C4-2B (cell line): ENCODE results near the gene NPHP4.

Experiments
- H3K27ac ChIP-seq: fragments of 450-650 bp; 2 replicates; pipeline ENCODE4 v1.5.1; 2017
- ZFX ChIP-seq: fragments of 450-650 bp; IDR thresholded peaks from 2 replicates; pipeline ENCODE4 v1.6.1; 2017
- TF ChIP-seq, protein P1 (sequence below): fragments of 450-650 bp; conservative IDR thresholded peaks from 2 replicates; pipeline ENCODE4 v1.5.1; 2017; ENCODE audit warnings: mild to moderate bottlenecking

The NPHP4 gene

GRCh38 chr1:5831600-5832335 is 160.5 kb downstream of the NPHP4 start:
- TF ChIP-seq, protein P1, sequence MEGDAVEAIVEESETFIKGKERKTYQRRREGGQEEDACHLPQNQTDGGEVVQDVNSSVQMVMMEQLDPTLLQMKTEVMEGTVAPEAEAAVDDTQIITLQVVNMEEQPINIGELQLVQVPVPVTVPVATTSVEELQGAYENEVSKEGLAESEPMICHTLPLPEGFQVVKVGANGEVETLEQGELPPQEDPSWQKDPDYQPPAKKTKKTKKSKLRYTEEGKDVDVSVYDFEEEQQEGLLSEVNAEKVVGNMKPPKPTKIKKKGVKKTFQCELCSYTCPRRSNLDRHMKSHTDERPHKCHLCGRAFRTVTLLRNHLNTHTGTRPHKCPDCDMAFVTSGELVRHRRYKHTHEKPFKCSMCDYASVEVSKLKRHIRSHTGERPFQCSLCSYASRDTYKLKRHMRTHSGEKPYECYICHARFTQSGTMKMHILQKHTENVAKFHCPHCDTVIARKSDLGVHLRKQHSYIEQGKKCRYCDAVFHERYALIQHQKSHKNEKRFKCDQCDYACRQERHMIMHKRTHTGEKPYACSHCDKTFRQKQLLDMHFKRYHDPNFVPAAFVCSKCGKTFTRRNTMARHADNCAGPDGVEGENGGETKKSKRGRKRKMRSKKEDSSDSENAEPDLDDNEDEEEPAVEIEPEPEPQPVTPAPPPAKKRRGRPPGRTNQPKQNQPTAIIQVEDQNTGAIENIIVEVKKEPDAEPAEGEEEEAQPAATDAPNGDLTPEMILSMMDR: no peak
- no peak for TF ChIP-seq ZFX
- no peak overlapping the region for H3K27ac ChIP-seq

GRCh38 chr1:5830771-5831599 is 161.2 kb downstream of the NPHP4 start:
- no peak overlapping the region for H3K27ac ChIP-seq
- no peak for TF ChIP-seq ZFX
- TF ChIP-seq, protein P1: no peak; the same call in 1 of the 2 replicates

DNA sequence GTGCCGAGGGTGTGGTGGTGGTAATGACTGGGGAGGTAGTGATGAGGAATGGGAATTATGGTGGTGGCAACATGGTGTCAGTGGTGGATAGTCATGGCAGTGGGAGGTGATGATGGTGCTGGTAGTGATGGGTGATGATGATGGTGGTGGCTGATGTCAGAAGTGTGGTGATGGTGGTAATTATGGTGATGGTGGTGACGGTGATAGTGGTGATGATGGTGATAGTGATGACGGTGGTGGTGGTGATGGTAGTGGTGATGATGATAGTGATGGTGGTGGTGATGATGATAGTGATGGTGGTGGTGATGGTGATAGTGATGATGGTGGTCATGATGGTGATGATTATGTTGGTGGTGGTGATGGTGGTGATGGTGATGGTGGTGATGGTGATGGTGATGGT is 162.8 kb downstream of the NPHP4 start:
- H3K27ac ChIP-seq: no peak overlapping the region
- TF ChIP-seq ZFX: no peak
- TF ChIP-seq, protein P1: no peak

DNA sequence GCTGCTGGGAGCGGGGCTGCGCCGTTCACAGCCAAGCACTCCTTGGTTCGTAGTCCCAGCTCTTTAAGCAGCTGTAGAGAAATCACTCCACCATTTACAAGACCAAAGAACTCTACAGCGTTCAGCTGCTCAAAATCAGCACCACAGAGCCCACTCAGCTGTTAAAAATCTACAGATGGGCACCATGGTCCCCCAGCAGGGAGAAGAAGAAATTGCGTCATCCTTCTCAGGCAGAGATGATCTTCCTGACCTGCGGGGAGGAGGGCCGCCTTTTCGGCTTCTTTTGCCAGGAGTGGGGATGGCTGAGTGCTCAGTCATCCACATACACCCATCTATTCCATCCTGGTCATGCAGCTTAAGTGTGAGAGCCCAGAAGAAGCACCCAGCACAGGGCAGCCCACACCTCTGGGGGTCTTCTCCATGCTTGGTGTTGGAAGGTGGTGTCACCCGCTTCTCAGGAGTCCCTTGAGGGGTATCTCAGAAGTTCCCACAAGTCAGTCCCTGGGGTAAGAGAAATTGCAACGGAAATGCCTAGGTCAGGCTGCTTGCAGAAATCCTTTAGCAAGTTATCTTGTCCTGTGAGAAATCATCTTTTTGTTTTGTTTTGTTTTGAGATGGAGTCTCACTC is 163.8 kb downstream of the NPHP4 start:
- H3K27ac ChIP-seq: no peak overlapping the region
- TF ChIP-seq, protein P1: no peak
- TF ChIP-seq ZFX: no peak

DNA sequence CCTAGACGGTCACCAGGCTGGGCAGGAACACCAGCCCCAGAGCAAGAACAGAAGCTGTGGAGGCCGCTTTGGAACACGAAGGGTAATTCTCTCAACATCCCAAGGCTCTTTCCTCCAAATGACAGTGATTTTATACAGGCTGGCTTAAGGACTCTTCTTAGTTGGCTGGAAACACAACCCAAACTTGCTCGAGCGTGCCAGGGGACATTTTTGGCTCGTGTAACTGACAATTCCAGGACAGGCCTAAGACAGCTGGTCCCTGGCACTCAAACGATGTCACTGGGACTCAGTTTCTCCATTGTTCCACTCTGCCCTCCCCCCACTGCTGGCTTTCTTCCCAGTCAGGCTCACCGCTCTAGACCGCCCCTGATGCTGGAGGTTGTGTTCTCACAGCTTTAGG is 164.7 kb downstream of the NPHP4 start:
- H3K27ac ChIP-seq: no peak overlapping the region

DNA sequence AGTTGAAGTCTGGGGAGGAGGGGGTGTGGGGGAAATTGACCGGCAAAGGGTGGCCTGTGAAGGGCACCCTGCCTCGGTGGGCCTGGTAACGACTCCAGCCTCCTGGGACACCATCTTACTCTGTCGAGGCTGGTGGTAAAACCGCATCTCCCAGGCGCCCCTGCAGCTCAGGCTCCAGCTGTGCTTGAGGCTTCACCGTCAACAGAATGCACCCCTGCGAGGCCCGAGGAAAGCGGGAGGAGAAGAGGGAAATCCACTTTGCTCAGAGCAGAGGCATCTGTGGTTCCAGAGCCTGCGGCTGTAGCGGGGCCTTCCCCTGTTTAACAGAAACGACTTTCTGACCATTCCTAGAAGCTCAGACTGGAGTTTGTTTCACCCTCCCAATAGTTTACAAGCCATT is 165.6 kb downstream of the NPHP4 start:
- TF ChIP-seq, protein P1: no peak
- TF ChIP-seq ZFX: no peak
- no peak overlapping the region for H3K27ac ChIP-seq

More for the DNA sequence above, 164.7 kb downstream of the NPHP4 start:
- TF ChIP-seq, protein P1: no peak
- TF ChIP-seq ZFX: no peak

DNA sequence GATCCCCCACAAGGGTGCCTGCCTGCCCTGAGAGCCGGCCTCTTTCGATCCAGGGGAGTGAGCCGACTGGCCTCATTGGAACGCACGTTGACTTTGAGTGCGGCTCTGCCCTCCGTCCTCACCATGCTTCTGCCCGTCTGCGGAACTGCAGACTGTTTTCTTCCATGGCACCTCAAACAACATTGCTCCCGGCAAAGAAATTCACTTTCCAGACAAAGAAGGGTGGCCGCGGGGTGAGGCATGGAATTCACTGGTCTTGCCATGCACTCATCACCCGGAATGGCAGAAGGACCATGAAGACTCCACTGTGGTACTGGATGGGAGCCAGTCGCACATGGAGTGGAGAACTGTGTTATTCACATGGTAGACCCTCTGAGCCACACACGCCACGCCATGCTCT is 169.5 kb downstream of the NPHP4 start:
- no peak overlapping the region for H3K27ac ChIP-seq
- TF ChIP-seq, protein P1: no peak
- TF ChIP-seq ZFX: no peak
